Activated CD8-positive, alpha-beta memory T cell treated with anti-CD3 and anti-CD28 coated beads, Interleukin-2, amount 50 U/mL, for 24 hours (primary cell): ENCODE results near the gene DIRAS1.

Source experiments
- DNase-seq: peaks from one replicate; pipeline ENCODE4 v3.0.0-alpha.2; 2020; ENCODE audit errors: extremely low read depth

Gene DIRAS1

GRCh38 chr19:2755448-2755705, 34.2 kb upstream of the DIRAS1 start:
- DNase-seq: no peak

DNA sequence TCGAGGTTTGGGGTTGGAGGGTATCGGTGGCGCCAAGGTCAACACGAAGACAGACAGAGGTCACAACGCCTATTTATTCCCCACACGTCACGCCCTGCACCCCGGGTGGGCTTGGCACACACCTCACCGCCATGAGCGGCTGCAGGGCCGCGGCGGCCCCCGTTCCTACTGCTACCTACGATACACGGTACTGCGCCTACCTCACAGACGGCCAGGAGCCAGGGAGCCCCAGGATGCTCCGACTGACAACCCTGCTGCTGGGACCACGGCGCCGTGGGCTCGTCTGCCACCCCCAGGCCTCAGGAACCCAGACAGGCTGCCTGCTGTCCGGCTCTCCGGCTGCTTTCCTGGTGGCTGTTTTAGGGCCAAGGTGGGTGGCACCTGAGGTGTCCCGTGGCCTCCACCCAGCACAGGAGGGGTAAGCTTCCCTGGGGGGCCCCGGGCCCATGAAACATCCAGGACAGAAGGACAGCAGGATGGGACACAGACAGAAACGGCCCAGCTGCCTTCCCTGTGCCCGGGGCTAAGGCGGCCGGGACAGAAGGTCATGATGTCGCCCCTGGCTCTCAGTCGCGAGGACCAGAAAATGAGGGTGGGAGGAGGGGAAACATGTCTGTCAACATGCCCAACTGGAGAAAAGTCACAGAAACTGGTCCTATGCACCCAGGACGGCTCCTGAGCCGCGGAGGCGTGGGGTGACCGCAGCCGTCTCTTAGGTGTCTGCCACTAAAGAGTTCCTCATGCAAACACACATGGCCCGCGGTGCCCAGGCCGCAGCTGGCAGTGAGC, 33.7 kb upstream of the DIRAS1 start:
- no peak for DNase-seq

GRCh38 chr19:2751438-2751830, 30.3 kb upstream of the DIRAS1 start:
- DNase-seq: no peak

DNA sequence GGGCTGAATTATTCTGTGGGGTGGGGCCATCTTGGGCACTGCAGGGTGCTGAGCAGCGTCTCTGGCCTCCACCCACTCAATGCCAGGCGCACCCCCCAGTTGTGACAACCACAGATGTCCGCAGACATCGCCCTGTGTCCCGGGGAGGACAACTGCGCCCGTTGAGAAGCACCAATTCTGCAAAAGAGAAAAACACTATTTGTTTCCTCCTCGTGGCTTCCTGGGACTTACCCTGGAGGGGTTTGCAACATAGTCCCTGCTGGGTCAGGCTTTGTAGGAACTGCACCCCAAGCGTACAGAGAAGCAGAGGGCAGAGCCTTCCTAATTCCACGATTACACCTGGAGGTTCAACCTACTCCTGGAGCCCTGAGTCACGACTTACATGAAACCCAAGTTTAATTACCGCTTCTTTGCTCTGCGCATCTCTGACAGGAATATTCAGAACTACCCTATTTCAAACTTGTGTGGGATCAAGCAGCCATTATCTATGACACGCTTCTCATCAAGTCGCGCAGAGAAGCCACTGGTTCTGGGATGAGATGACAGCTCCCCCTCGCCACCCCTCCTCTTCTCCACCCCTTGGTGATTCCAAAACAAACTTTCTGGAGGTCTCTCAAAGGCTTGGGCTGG, 29.8 kb upstream of the DIRAS1 start:
- DNase-seq: no peak

GRCh38 chr19:2747349-2747748, 26.2 kb upstream of the DIRAS1 start:
- DNase-seq: no peak

DNA sequence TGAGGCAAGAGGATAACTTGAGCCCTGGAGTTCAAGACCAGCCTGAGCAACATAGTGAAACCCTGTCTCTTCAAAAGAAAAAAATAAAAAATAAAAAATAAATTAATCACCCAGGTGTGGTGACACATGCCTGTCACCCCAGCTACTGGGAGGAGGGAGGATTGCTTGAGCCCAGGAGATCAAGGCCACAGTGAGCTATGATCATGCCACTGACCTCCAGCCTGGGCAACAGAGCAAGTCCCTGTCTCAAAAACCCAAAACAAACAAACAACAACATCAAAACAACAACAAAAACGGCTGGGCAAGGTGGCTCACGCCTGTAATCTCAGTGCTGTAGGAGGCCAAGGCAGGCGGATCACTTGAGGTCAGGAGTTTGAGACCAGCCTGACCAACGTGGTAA, 22.9 kb upstream of the DIRAS1 start:
- DNase-seq: no peak

GRCh38 chr19:2743099-2743498, 21.9 kb upstream of the DIRAS1 start:
- DNase-seq: no peak

GRCh38 chr19:2740314-2740656, 19.1 kb upstream of the DIRAS1 start:
- no peak for DNase-seq

DNA sequence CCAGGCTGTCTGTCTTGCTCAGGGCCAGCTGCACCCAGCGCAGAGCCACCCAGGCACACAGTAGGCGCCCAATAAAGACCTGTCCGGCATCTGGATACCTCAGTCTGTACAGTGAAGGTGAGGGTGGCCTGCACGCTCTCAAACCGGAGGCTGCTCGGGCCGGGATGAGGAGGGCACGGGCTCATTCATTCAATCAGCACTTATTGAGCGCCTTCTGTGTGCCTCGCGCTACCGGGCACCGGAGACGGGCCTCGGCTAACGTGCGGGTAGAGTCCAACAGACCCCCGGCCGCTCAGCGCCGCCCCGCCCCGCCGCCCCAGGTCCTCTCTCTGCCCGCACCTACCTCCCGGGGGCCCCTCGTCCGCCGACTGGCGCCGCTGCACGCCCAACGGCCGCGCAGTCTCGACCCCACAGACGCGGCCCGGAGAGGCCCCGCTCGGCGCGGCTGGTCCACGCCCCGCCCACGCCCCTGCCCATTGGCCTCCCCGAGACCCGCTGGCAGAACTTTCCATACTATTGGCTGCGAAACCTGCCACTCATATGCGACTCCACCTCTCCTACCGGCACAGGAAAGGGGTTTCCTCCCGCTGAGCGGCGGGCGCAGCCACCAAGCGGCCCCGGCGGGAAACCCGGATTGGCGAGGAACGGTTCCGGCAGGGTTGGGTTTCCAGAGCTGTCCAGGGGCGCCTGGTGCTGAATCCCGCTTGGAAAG, 18.6 kb upstream of the DIRAS1 start, which contains the start of gene SLC39A3:
TSS of gene SLC39A3 (minus strand) at position 416 of the 712 bp plus-strand sequence. CDS start 2,760 bp downstream, outside the sequence.
- DNase-seq: peak; percentile 99

DNA sequence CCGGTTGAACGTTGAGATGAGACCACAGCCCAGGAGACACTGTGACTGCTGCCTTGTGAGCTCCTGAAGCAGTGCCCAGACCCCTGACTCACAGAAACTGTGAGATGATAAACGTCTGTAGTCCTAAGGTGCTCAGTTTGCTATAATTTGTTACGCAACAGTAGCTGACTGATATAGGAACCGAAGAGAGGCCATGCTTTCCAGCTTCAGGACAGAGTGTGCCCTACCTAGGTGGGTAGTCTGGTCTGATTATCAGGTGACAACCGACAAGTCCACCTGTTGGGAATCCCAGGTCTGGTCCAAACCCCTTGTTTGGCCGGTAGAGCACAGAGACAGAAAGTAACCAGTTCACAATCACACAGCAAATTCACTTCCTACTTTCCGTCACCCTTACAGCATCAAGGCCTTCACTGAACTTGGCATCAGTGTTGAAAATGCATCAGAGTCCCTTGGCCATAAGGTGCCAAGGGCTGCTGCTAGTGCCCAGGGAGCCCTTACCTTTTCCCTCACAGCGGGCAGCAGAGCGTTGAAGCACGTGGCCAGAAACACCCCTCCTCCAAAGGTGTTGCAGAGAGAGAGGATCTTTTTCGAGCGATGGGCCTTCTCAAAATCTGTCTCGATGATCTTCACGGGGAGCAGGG, 15.5 kb upstream of the DIRAS1 start:
- no peak for DNase-seq

GRCh38 chr19:2735374-2735773, 14.2 kb upstream of the DIRAS1 start:
- DNase-seq: no peak

DNA sequence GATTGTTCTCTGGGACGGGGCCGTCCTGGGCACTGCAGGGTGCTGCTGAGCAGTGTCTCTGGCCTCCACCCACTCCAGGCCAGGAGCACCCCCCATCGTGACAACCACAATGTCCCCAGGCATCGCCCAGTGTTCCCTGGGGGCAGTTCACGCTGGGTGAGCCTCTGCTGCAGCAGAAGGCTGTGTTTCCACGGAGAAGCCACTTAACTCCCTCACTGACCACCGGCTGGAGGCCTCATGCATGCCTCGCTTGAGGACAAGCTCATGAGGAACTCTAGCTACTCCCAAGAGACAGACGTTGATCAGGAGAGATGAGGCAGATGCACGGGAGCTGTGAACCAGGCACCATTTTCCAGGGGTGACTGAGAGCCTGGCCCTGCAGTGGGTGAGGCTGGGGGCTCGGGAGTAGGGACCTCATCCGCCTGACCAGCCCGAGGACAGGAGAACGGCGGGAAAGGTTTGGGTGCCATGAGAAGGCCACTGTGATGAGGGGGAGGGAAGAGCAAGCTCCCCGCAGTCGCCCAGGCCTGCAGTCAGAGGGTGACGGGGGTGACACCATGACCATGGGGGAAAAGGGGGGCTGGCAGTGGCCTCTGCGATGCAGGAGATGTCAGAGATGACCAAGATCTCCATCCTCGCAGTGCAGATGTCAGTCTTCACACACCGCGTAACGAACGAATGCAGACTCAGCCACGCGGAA, 13.6 kb upstream of the DIRAS1 start:
- DNase-seq: no peak

DNA sequence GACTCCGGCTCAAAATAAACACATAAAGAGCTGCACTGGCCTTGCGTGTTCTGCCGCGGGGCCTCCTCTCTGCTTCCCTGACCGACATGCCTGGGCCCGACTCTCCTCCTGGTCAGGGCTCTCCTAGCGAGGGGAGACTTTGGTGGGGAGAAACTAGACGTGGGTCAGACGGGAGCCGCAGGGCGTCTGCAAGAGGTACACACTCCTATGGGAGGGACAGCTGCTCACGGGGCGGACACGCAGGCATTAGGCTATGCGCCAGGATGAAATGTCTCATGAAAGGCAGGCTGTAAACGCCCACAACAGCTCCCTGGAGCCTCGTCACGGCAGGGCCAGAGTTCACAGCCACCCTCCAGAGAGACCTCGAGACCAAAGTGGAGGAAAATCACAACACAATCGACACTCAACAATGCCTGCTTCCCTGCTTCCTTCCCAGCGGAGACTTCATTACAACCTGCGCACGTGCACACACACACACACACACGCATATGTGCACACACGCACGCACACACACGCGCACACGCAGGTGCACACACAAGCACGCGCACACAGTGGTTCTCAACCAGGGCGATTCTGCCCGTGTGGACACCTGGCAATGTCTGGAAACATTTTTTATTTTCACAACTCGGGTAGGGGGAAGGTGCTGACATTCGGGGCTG, 12.9 kb upstream of the DIRAS1 start:
- no peak for DNase-seq

DNA sequence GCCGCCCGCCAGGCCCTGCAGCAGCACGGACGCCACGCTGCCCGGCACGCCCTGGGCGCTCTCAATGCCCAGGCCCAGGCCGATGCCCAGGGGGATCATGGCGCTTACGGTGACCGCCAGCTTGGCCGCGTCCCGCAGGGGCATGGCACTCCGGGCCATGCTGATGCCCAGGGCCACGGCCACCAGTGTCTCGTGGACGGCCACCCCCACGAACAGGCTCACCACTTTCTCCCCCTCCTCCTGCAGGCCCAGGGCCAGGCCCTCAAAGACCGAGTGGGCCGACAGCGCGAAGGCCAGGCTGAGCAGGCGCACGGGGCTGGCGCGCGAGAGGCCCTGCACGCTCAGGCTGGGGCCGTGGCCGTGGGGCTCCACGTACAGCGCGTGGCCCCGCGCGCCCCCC, 11.7 kb upstream of the DIRAS1 start:
- DNase-seq: no peak

GRCh38 chr19:2732157-2732725, 11.1 kb upstream of the DIRAS1 start:
- no peak for DNase-seq

- no peak for DNase-seq
These were observed 10.2 kb upstream of the DIRAS1 start for GRCh38 chr19:2731181-2731995.

- DNase-seq: no peak
These were observed 9.0 kb upstream of the DIRAS1 start for GRCh38 chr19:2729943-2730818.

- DNase-seq: no peak
These were observed 7.7 kb upstream of the DIRAS1 start for GRCh38 chr19:2728783-2729387.

DNA sequence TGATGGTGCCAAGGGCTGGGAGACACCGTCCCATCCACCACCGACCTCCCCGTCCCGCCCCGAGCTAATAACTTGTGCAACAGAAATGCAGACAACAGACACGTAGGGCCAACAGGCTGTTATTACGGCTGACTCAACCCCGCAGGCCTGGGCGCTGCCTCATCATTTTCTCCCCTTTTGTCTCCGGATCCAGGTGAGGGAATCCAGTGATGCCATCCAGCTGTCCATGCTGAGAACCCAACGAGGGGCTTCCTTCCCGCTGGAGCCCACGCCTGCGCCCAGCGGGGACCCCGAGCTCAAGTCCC, 6.4 kb upstream of the DIRAS1 start:
- no peak for DNase-seq
